Anterior cingulate cortex (tissue), 58 donors: ENCODE results near the gene SLC4A2.

Source experiments
- DNase-seq, 58 donors: peaks; one replicate each; lab custom pipeline; 2025; lab: John Stamatoyannopoulos, UW

The SLC4A2 gene

GRCh38 chr7:151110236-151110940 is 51.0 kb downstream of the SLC4A2 start:
- no peak for DNase-seq

- peak in 50 of 58 donors; percentile 10 to 79 (median 56) for DNase-seq
Measured at GRCh38 chr7:151110941-151111645, 51.7 kb downstream of the SLC4A2 start.

- no peak for DNase-seq
Measured at GRCh38 chr7:151113344-151114150, 54.2 kb downstream of the SLC4A2 start.

- DNase-seq, result no peak
Measured at GRCh38 chr7:151114151-151115090, 55.0 kb downstream of the SLC4A2 start.

- DNase-seq, result peak in 3 of 58 donors; percentile 12 to 21 (median 16)
Measured at GRCh38 chr7:151115121-151115835, 55.9 kb downstream of the SLC4A2 start.

- DNase-seq, result no peak
Measured at GRCh38 chr7:151115836-151116418, 56.5 kb downstream of the SLC4A2 start.

- DNase-seq, result no peak
Measured at GRCh38 chr7:151116603-151117440, 57.4 kb downstream of the SLC4A2 start.

- no peak for DNase-seq
Measured at GRCh38 chr7:151117565-151117964, 58.2 kb downstream of the SLC4A2 start.

- DNase-seq, result no peak
Measured at GRCh38 chr7:151118108-151119054, 59.0 kb downstream of the SLC4A2 start.

GRCh38 chr7:151119055-151119415 is 59.6 kb downstream of the SLC4A2 start:
- no peak for DNase-seq

- DNase-seq, result peak in 38 of 58 donors; percentile 14 to 84 (median 52)
Measured at GRCh38 chr7:151119902-151120301, 60.5 kb downstream of the SLC4A2 start.

GRCh38 chr7:151120896-151121295 is 61.5 kb downstream of the SLC4A2 start:
- peak in 37 of 58 donors; percentile 10 to 74 (median 43) for DNase-seq

- DNase-seq, result no peak
Measured at GRCh38 chr7:151121380-151122170, 62.2 kb downstream of the SLC4A2 start.

- DNase-seq, result peak in 1 of 58 donors; percentile 47
Measured at GRCh38 chr7:151122276-151122675, 62.9 kb downstream of the SLC4A2 start.

GRCh38 chr7:151122796-151123157 is 63.4 kb downstream of the SLC4A2 start:
- no peak for DNase-seq

GRCh38 chr7:151123158-151123821 is 63.9 kb downstream of the SLC4A2 start:
- no peak for DNase-seq
